AG04449 (cell line): ENCODE data around the gene NFIA.

ENCODE experiments used
- CTCF ChIA-PET: fragments of 350-600 bp; formaldehyde crosslinking; extraction: SDS; loops from one replicate; lab custom pipeline; 2021; ENCODE audit warnings: antibody characterized with exemption; lab: Yijun Ruan, JAX
- POLR2A ChIA-PET: fragments of 400-600, 350-600 bp; formaldehyde crosslinking; extraction: SDS; loops from one replicate; lab custom pipeline; 2020; ENCODE audit warnings: antibody characterized with exemption, inconsistent platforms; lab: Yijun Ruan, JAX
- DNase-seq: peaks from one replicate; pipeline ENCODE4 v3.0.0-alpha.2; 2010; ENCODE audit warnings: low read depth, low spot score
- H3K4me3 ChIP-seq: 2 replicates; pipeline ENCODE4 v1.5.1; 2011; ENCODE audit warnings: low read depth, mild to moderate bottlenecking, control low read depth, low read length
- CTCF ChIP-seq: IDR thresholded peaks from one replicate; pipeline ENCODE4 v1.5.1; 2011; ENCODE audit warnings: mild to moderate bottlenecking, moderate library complexity, low read length, control low read depth, inconsistent platforms; ENCODE audit not compliant: insufficient read depth; ENCODE audit errors: missing control alignments

Gene NFIA

DNA sequence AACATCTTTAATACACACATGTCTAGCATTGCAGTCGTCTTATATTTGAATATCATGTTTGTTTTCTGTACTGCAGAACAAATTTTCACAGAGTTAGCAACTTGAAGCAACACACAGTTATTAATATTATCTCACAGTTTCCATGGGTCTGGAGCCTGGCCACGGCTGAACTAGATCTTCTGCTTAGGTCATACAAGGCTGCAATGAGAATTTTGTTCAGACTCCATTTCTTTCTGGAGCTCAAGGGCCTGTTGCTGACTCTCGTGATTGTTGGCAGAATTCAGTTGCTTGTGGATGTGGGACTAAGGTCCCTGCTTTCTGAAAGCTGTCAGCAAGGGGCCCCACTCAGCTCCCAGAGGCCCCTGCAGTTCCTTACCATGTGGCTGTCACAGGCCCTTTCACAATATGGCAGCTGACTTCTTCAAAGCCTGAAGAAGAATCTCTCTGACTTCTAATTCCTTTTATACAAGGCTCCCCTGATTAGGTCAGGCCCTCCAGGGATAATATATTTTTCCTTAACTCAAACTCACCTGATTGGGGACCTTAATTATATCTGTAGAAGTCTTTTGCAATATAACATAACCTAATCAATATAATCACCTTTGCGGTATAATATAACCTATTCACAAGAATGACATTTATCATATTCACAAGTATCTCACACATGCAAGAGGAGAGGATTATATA, 296.3 kb downstream of the NFIA start:
- DNase-seq = no peak
- no peak for TF ChIP-seq CTCF
- ChIA-PET CTCF (no interaction called here), POLR2A (no interaction called here)
- no peak overlapping the region for H3K4me3 ChIP-seq

DNA sequence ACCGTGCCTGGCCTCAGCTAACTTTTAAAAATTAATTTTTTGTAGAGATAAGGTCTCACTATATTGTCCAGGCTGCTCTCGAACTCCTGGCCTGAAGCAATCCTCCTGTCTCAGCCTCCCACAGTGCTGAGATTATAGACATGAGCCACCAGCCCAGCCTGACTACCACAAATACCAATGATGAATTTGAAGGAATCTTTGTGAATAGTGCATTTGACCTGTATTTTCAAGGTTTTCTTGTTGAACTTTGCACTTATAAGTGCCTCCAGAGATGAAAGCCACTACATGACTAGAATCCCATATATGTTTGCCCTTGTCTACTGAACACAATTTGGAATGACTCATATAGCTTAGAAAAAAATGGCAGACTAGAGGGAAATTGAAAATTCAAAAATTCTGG, 297.3 kb downstream of the NFIA start:
- CTCF ChIA-PET = no interaction called here

DNA sequence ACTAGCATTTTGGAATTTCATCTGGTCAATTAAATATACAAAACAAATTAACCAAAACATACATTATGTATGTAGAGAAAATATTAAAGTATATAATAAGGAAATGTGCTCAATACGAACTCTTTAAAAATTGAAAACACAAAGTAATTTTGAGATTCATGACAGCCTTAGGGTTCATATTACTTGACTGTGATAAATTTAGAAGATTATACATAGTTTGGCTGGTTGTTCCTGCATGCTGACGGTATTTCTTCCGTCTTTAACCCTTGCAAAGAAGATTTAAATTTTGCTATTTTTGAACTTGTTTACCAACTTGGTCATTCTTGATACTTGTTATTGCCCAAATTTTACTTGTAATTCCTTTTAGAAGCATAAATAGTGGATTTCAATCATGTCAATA, 298.2 kb downstream of the NFIA start:
- ChIA-PET POLR2A (no interaction called here), CTCF (no interaction called here)
- no peak for TF ChIP-seq CTCF
- H3K4me3 ChIP-seq = no peak overlapping the region
- no peak for DNase-seq

More for the DNA sequence above, 297.3 kb downstream of the NFIA start:
- DNase-seq = no peak
- POLR2A ChIA-PET = no interaction called here
- H3K4me3 ChIP-seq = no peak overlapping the region
- TF ChIP-seq CTCF = no peak

- ChIA-PET CTCF (no interaction called here), POLR2A (no interaction called here)
- no peak overlapping the region for H3K4me3 ChIP-seq
- DNase-seq = no peak
- no peak for TF ChIP-seq CTCF
These were observed 304.0 kb downstream of the NFIA start for GRCh38 chr1:61386323-61386722.

DNA sequence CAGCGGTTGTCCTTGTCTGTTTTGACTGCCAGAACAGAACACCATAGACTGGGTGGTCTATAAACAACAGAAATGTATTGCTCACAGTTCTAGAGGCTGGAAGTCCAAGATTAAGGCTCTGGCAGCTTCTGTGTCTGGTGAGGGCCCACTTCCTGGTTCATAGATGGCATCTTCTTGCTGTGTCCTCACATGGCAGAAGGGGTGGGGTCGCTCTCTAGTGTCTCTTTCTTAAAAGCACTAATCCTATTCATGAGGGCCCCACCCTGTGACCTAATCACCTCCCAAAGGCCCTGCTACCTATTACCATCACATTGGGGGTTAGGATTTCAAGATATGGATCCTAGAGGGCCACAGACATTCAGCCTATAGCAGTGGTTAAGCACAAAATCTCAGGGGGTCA, 304.4 kb downstream of the NFIA start:
- POLR2A ChIA-PET = no interaction called here
- no peak overlapping the region for H3K4me3 ChIP-seq
- CTCF ChIA-PET = no interaction called here
- no peak for DNase-seq
- TF ChIP-seq CTCF = no peak

GRCh38 chr1:61387829-61388228, 305.5 kb downstream of the NFIA start:
- ChIA-PET POLR2A (no interaction called here), CTCF (no interaction called here)
- DNase-seq = no peak
- TF ChIP-seq CTCF = no peak
- H3K4me3 ChIP-seq = no peak overlapping the region
